Stimulated activated naive CD4-positive, alpha-beta T cell treated with Interleukin-2 at 50 U/mL for 16 hours (primary cell): Measurements from ENCODE around the gene CCN6.

Source experiments
- DNase-seq: peaks from one replicate; lab custom pipeline; 2025; lab: John Stamatoyannopoulos, UW

Gene CCN6

GRCh38 chr6:112117554-112117953, 63.6 kb downstream of the CCN6 start:
- DNase-seq: no peak

GRCh38 chr6:112118034-112118433, 64.1 kb downstream of the CCN6 start:
- DNase-seq: no peak
